HepG2 (cell line): ENCODE measurements around the gene SEC14L5. TPM values are rescaled to one million over a fixed set of nuclear protein-coding genes. Genes with fewer than 3 reads are reported as not detected.

Source experiments
- FOXK2 ChIP-seq: fragments of 450-650 bp; IDR thresholded peaks from 2 replicates; pipeline ENCODE4 v1.6.1; 2016
- GTF2F1 ChIP-seq: fragments of 150-350 bp; IDR thresholded peaks from 2 replicates; pipeline ENCODE4 v1.6.1; 2014; ENCODE audit warnings: low read length
- HDAC6 ChIP-seq: fragments of 200-600 bp; sonication (generic); IDR thresholded peaks from 2 replicates; pipeline ENCODE4 v1.7.0; 2017; ENCODE audit warnings: mild to moderate bottlenecking, antibody characterized with exemption, low read length, low read depth
- HNF1B ChIP-seq: sonication (generic); formaldehyde crosslinking; IDR thresholded peaks from 2 replicates; pipeline ENCODE4 v1.5.1; 2020; ENCODE audit warnings: mild to moderate bottlenecking, moderate library complexity, missing genetic modification reagents
- HOMEZ ChIP-seq: IDR thresholded peaks from 2 replicates; pipeline ENCODE4 v1.6.1; 2016; ENCODE audit warnings: low read depth
- IRF1 ChIP-seq: sonication (generic); formaldehyde crosslinking; IDR thresholded peaks from 2 replicates; pipeline ENCODE4 v1.4.0; 2020; ENCODE audit warnings: low read depth, mild to moderate bottlenecking, missing genetic modification reagents
- MXD1 ChIP-seq: sonication (generic); formaldehyde crosslinking; IDR thresholded peaks from 2 replicates; pipeline ENCODE4 v1.4.0; 2020; ENCODE audit warnings: mild to moderate bottlenecking, missing genetic modification reagents
- STAG1 ChIP-seq: sonication (generic); formaldehyde crosslinking; IDR thresholded peaks from 2 replicates; pipeline ENCODE4 v1.4.0; 2020; ENCODE audit warnings: missing genetic modification reagents
- U2AF2 ChIP-seq: fragments of 200-400 bp; formaldehyde crosslinking; IDR thresholded peaks from 2 replicates; pipeline ENCODE4 v1.6.1; 2017; ENCODE audit warnings: low read depth, mild to moderate bottlenecking, low read length
- ZMAT3 ChIP-seq: sonication (generic); formaldehyde crosslinking; conservative IDR thresholded peaks from 2 replicates; pipeline ENCODE4 v1.7.0; 2021; ENCODE audit warnings: missing genetic modification reagents
- ZMYM3 ChIP-seq: sonication (generic); formaldehyde crosslinking; IDR thresholded peaks from 2 replicates; pipeline ENCODE4 v1.5.1; 2020; ENCODE audit warnings: mild to moderate bottlenecking, missing genetic modification reagents
- ZNF572 ChIP-seq: sonication (generic); formaldehyde crosslinking; IDR thresholded peaks from 2 replicates; pipeline ENCODE4 v1.5.1; 2020; ENCODE audit warnings: mild to moderate bottlenecking, missing genetic modification reagents
- ZNF674 ChIP-seq: sonication (generic); formaldehyde crosslinking; IDR thresholded peaks from 2 replicates; pipeline ENCODE4 v1.5.0; 2020; ENCODE audit warnings: low read depth, mild to moderate bottlenecking, missing genetic modification reagents
- ZNF772 ChIP-seq: sonication (generic); formaldehyde crosslinking; IDR thresholded peaks from 2 replicates; pipeline ENCODE4 v1.5.0; 2020; ENCODE audit warnings: mild to moderate bottlenecking, missing genetic modification reagents
- ZNF776 ChIP-seq: sonication (generic); formaldehyde crosslinking; IDR thresholded peaks from 2 replicates; pipeline ENCODE4 v1.4.0; 2020; ENCODE audit warnings: mild to moderate bottlenecking, missing genetic modification reagents
- ZNF781 ChIP-seq: sonication (generic); formaldehyde crosslinking; IDR thresholded peaks from 2 replicates; pipeline ENCODE4 v1.5.1; 2020; ENCODE audit warnings: borderline replicate concordance, mild to moderate bottlenecking, missing genetic modification reagents; ENCODE audit errors: not compliant biosample characterization
- ZNF784 ChIP-seq: sonication (generic); formaldehyde crosslinking; IDR thresholded peaks from 2 replicates; pipeline ENCODE4 v1.5.1; 2020; ENCODE audit warnings: missing genetic modification reagents, mild to moderate bottlenecking, borderline replicate concordance
- polyA plus RNA-seq, 8 experiments: library from polyadenylated mRNA; depleted of rRNA in 3 of 8; stranded (reverse) in 7 of 8; unstranded in 1 of 8; fragments of >200 nt; fragmentation: Illumina TruSeq in 4 of 8; extraction: Trizol in 4 of 8; gene quantifications; 2 replicates each; pipeline versions ENCODE4 v1.2.1 to v1.2.3, GENCODE V29; 2011 to 2016; ENCODE audit warnings: low read depth in 4 of 8, missing spikeins in 1 of 8, mixed read lengths in 1 of 8; ENCODE audit not compliant: insufficient read depth in 1 of 8
- total RNA-seq, 5 experiments: library from RNA; depleted of rRNA; stranded (reverse); fragments of >200 nt; fragmentation: Illumina TruSeq; extraction: Trizol; gene quantifications; 2 replicates each; pipeline ENCODE4 v1.2.3, GENCODE V29; 2016; ENCODE audit warnings: low read depth in 1 of 5
- TF ChIP-seq, protein P1 (sequence below): sonication (generic); formaldehyde crosslinking; IDR thresholded peaks from 2 replicates; pipeline ENCODE4 v1.5.0; 2020; ENCODE audit warnings: mild to moderate bottlenecking, missing genetic modification reagents, borderline replicate concordance
- TF ChIP-seq, protein P2 (sequence below): sonication (generic); formaldehyde crosslinking; IDR thresholded peaks from 2 replicates; pipeline ENCODE4 v1.5.0; 2020; ENCODE audit warnings: mild to moderate bottlenecking, missing genetic modification reagents

Gene SEC14L5
- total and polyA plus RNA-seq, 2 of the 13 experiments (the other 11 are each of a cell fraction or from before 2014, with no cell fraction given): 0.40 to 0.42 TPM

DNA sequence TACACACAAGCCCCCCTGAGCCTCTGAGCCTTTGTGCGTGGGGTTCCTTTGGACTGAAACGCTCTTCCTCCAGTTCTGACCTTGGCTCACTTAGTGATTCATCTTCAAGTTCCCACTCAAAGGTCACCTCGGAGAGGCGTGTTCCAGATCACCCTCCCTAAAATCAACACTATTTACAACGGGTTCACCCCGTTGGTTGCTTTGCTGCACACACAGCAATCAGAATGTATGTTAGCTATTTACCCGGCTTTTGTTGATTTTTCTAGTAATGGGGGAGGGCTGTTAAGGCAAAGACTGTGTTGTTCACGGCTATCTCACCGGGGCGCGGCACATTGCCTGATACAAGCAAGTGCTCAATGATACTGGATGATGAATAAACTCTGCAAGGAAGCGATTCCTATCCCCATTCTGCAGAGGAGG, 74.6 kb downstream of the SEC14L5 start (continued):
- TF ChIP-seq, protein P1, sequence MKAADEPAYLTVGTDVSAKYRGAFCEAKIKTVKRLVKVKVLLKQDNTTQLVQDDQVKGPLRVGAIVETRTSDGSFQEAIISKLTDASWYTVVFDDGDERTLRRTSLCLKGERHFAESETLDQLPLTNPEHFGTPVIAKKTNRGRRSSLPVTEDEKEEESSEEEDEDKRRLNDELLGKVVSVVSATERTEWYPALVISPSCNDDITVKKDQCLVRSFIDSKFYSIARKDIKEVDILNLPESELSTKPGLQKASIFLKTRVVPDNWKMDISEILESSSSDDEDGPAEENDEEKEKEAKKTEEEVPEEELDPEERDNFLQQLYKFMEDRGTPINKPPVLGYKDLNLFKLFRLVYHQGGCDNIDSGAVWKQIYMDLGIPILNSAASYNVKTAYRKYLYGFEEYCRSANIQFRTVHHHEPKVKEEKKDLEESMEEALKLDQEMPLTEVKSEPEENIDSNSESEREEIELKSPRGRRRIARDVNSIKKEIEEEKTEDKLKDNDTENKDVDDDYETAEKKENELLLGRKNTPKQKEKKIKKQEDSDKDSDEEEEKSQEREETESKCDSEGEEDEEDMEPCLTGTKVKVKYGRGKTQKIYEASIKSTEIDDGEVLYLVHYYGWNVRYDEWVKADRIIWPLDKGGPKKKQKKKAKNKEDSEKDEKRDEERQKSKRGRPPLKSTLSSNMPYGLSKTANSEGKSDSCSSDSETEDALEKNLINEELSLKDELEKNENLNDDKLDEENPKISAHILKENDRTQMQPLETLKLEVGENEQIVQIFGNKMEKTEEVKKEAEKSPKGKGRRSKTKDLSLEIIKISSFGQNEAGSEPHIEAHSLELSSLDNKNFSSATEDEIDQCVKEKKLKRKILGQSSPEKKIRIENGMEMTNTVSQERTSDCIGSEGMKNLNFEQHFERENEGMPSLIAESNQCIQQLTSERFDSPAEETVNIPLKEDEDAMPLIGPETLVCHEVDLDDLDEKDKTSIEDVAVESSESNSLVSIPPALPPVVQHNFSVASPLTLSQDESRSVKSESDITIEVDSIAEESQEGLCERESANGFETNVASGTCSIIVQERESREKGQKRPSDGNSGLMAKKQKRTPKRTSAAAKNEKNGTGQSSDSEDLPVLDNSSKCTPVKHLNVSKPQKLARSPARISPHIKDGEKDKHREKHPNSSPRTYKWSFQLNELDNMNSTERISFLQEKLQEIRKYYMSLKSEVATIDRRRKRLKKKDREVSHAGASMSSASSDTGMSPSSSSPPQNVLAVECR (CRISPR knock-in tag): no peak
- TF ChIP-seq MXD1 (CRISPR knock-in tag) (no peak), ZMYM3 (CRISPR knock-in tag) (peak; percentile 84), ZNF776 (CRISPR knock-in tag) (no peak), ZNF784 (CRISPR knock-in tag) (no peak; the same call in 1 of the 2 replicates), ZNF572 (CRISPR knock-in tag) (no peak), HOMEZ (CRISPR knock-in tag) (no peak), ZNF781 (CRISPR knock-in tag) (no peak), ZNF772 (CRISPR knock-in tag) (no peak), U2AF2 (no peak), IRF1 (CRISPR knock-in tag) (no peak), HDAC6 (no peak), ZMAT3 (CRISPR knock-in tag) (no peak), HNF1B (CRISPR knock-in tag) (no peak), STAG1 (CRISPR knock-in tag) (no peak), FOXK2 (peak; percentile 71), GTF2F1 (no peak), ZNF674 (CRISPR knock-in tag) (no peak)
- TF ChIP-seq, protein P2, sequence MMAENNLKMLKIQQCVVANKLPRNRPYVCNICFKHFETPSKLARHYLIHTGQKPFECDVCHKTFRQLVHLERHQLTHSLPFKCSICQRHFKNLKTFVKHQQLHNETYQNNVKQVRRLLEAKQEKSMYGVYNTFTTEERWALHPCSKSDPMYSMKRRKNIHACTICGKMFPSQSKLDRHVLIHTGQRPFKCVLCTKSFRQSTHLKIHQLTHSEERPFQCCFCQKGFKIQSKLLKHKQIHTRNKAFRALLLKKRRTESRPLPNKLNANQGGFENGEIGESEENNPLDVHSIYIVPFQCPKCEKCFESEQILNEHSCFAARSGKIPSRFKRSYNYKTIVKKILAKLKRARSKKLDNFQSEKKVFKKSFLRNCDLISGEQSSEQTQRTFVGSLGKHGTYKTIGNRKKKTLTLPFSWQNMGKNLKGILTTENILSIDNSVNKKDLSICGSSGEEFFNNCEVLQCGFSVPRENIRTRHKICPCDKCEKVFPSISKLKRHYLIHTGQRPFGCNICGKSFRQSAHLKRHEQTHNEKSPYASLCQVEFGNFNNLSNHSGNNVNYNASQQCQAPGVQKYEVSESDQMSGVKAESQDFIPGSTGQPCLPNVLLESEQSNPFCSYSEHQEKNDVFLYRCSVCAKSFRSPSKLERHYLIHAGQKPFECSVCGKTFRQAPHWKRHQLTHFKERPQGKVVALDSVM (CRISPR knock-in tag): no peak
